Mesendoderm (in vitro differentiated cells): Measurements from ENCODE around the gene RHOU.

Source experiments
- DNase-seq: peaks from one replicate; pipeline ENCODE4 v3.0.0; 2013
- H2AK5ac ChIP-seq: 2 replicates; pipeline ENCODE4 v1.6.1; 2013; ENCODE audit warnings: low read length, inconsistent platforms
- H2BK120ac ChIP-seq: 2 replicates; pipeline ENCODE4 v1.6.1; 2013; ENCODE audit warnings: low read depth, mild to moderate bottlenecking, low read length, moderate library complexity, mixed read lengths
- H2BK15ac ChIP-seq: replicated peaks from 2 replicates; pipeline ENCODE4 v1.6.1; 2013; ENCODE audit warnings: low read depth, mild to moderate bottlenecking, moderate library complexity
- H2BK5ac ChIP-seq: 2 replicates; pipeline ENCODE4 v1.6.1; 2013; ENCODE audit warnings: low read length, inconsistent platforms
- H3K18ac ChIP-seq: 2 replicates; pipeline ENCODE4 v1.6.1; 2013; ENCODE audit warnings: mild to moderate bottlenecking, low read length, mixed read lengths
- H3K23ac ChIP-seq: one replicate; pipeline ENCODE4 v1.6.1; 2013; ENCODE audit warnings: low read length
- H3K27ac ChIP-seq: 2 replicates; pipeline ENCODE4 v1.5.1; 2013; ENCODE audit warnings: low read depth, mild to moderate bottlenecking, inconsistent platforms, low read length, moderate library complexity
- H3K27me3 ChIP-seq: 2 replicates; pipeline ENCODE4 v1.6.1; 2013; ENCODE audit warnings: low read length, control low read depth, mild to moderate bottlenecking, inconsistent platforms; ENCODE audit not compliant: insufficient read depth, poor library complexity
- H3K36me3 ChIP-seq: 2 replicates; pipeline ENCODE4 v1.6.1; 2013; ENCODE audit warnings: low read length, inconsistent platforms; ENCODE audit not compliant: control insufficient read depth, insufficient read depth
- H3K4ac ChIP-seq: one replicate; pipeline ENCODE4 v1.6.1; 2013; ENCODE audit warnings: low read depth, mild to moderate bottlenecking, low read length, moderate library complexity
- H3K4me1 ChIP-seq: 2 replicates; pipeline ENCODE4 v1.6.1; 2013; ENCODE audit warnings: low read depth, low read length, inconsistent platforms; ENCODE audit not compliant: control insufficient read depth
- H3K4me2 ChIP-seq: 2 replicates; pipeline ENCODE4 v1.6.1; 2013; ENCODE audit warnings: low read length
- H3K4me3 ChIP-seq: 2 replicates; pipeline ENCODE4 v1.5.1; 2013; ENCODE audit warnings: mild to moderate bottlenecking, low read length
- H3K56ac ChIP-seq: one replicate; pipeline ENCODE4 v1.6.1; 2013; ENCODE audit warnings: low read length
- H3K79me1 ChIP-seq: 2 replicates; pipeline ENCODE4 v1.6.1; 2013; ENCODE audit warnings: low read length, inconsistent platforms
- H3K79me2 ChIP-seq: 2 replicates; pipeline ENCODE4 v1.6.1; 2013; ENCODE audit warnings: mild to moderate bottlenecking, low read length; ENCODE audit not compliant: control insufficient read depth, insufficient read depth
- H3K9ac ChIP-seq: 2 replicates; pipeline ENCODE4 v1.6.1; 2013; ENCODE audit warnings: low read length, inconsistent platforms
- H4K5ac ChIP-seq: one replicate; pipeline ENCODE4 v1.6.1; 2013; ENCODE audit warnings: low read length
- H4K8ac ChIP-seq: one replicate; pipeline ENCODE4 v1.6.1; 2013; ENCODE audit warnings: low read depth, mild to moderate bottlenecking, control low read depth, low read length, moderate library complexity
- WGBS: extraction: QIAGEN DNeasy Blood & Tissue Kit; methylation state at CpG from one replicate; pipeline ENCODE4 v1.1.7; 2013; ENCODE audit warnings: low lambda C conversion rate, missing lambda C conversion rate; ENCODE audit not compliant: insufficient coverage; ENCODE audit errors: extremely low coverage; 5-methylcytosine and 5-hydroxymethylcytosine counted together

Gene RHOU

GRCh38 chr1:228763561-228763960, 28.3 kb downstream of the RHOU start:
- H3K4me1 ChIP-seq, result no peaks in the 10 kb centered on the region
- no CpG with 5 or more reads among the region's 3 CpGs for WGBS
- no peak overlapping the region for H3K23ac ChIP-seq
- no peak overlapping the region for H4K5ac ChIP-seq
- no peaks in the 10 kb centered on the region for H3K79me2 ChIP-seq
- H3K27me3 ChIP-seq, result no peaks in the 10 kb centered on the region
- no peak overlapping the region for H4K8ac ChIP-seq
- no peak overlapping the region for H2BK15ac ChIP-seq
- no peaks in the 10 kb centered on the region for H3K79me1 ChIP-seq
- H3K56ac ChIP-seq, result no peak overlapping the region
- no peak for DNase-seq
- no peak overlapping the region for H3K4ac ChIP-seq
- H2BK5ac ChIP-seq, result no peak overlapping the region
- H2BK120ac ChIP-seq, result no peak overlapping the region
- H3K18ac ChIP-seq, result no peak overlapping the region
- H3K9ac ChIP-seq, result no peak overlapping the region
- no peak overlapping the region for H3K27ac ChIP-seq
- H3K4me2 ChIP-seq, result no peak overlapping the region
- H3K4me3 ChIP-seq, result no peak overlapping the region
- H3K36me3 ChIP-seq, result no peaks in the 10 kb centered on the region
- no peak overlapping the region for H2AK5ac ChIP-seq

- WGBS, result no CpG with 5 or more reads among the region's 8 CpGs
- Histone ChIP-seq H3K27me3 (no peaks in the 10 kb centered on the region), H3K56ac (no peak overlapping the region), H3K4me3 (no peak overlapping the region), H3K4ac (no peak overlapping the region), H4K8ac (no peak overlapping the region), H2BK120ac (no peak overlapping the region), H3K27ac (no peak overlapping the region), H3K4me1 (no peaks in the 10 kb centered on the region), H3K79me2 (no peaks in the 10 kb centered on the region), H3K9ac (no peak overlapping the region), H4K5ac (no peak overlapping the region), H3K36me3 (no peaks in the 10 kb centered on the region), H3K18ac (no peak overlapping the region), H3K23ac (no peak overlapping the region), H3K79me1 (no peaks in the 10 kb centered on the region), H2BK5ac (no peak overlapping the region), H2AK5ac (no peak overlapping the region), H3K4me2 (no peak overlapping the region), H2BK15ac (no peak overlapping the region)
- DNase-seq, result no peak
These were observed 30.1 kb downstream of the RHOU start for GRCh38 chr1:228765168-228765946.

- H2BK5ac ChIP-seq, result no peak overlapping the region
- no peaks in the 10 kb centered on the region for H3K79me2 ChIP-seq
- no peak overlapping the region for H3K56ac ChIP-seq
- H2BK120ac ChIP-seq, result no peak overlapping the region
- H3K23ac ChIP-seq, result no peak overlapping the region
- no peak overlapping the region for H3K4me2 ChIP-seq
- no peak overlapping the region for H2AK5ac ChIP-seq
- no peak overlapping the region for H3K4me3 ChIP-seq
- no peak overlapping the region for H4K5ac ChIP-seq
- no peak overlapping the region for H3K4ac ChIP-seq
- DNase-seq, result no peak
- no CpG with 5 or more reads among the region's 3 CpGs for WGBS
- no peak overlapping the region for H2BK15ac ChIP-seq
- no peak overlapping the region for H3K9ac ChIP-seq
- H3K36me3 ChIP-seq, result no peaks in the 10 kb centered on the region
- H4K8ac ChIP-seq, result no peak overlapping the region
- H3K27me3 ChIP-seq, result no peaks in the 10 kb centered on the region
- H3K4me1 ChIP-seq, result no peaks in the 10 kb centered on the region
- H3K18ac ChIP-seq, result no peak overlapping the region
- H3K27ac ChIP-seq, result no peak overlapping the region
- H3K79me1 ChIP-seq, result no peaks in the 10 kb centered on the region
These were observed 31.5 kb downstream of the RHOU start for GRCh38 chr1:228766788-228767187.

- DNase-seq, result no peak
- Histone ChIP-seq H3K27ac (no peak overlapping the region), H3K4ac (no peak overlapping the region)
These were observed 32.5 kb downstream of the RHOU start for GRCh38 chr1:228767636-228768354.

GRCh38 chr1:228768355-228769000, 33.2 kb downstream of the RHOU start:
- no peaks in the 10 kb centered on the region for H3K79me2 ChIP-seq
- no peak overlapping the region for H3K9ac ChIP-seq
- no peak overlapping the region for H3K4me2 ChIP-seq
- H4K5ac ChIP-seq, result no peak overlapping the region
- H3K56ac ChIP-seq, result no peak overlapping the region
- H3K27me3 ChIP-seq, result no peaks in the 10 kb centered on the region
- H3K18ac ChIP-seq, result no peak overlapping the region
- no peaks in the 10 kb centered on the region for H3K79me1 ChIP-seq
- WGBS, result no CpG with 5 or more reads among the region's 12 CpGs
- no peak overlapping the region for H3K23ac ChIP-seq
- H3K4me1 ChIP-seq, result no peaks in the 10 kb centered on the region
- no peak for DNase-seq
- no peak overlapping the region for H2AK5ac ChIP-seq
- H2BK5ac ChIP-seq, result no peak overlapping the region
- no peak overlapping the region for H2BK120ac ChIP-seq
- no peak overlapping the region for H2BK15ac ChIP-seq
- H3K4me3 ChIP-seq, result no peak overlapping the region
- H4K8ac ChIP-seq, result no peak overlapping the region
- H3K4ac ChIP-seq, result no peak overlapping the region
- no peak overlapping the region for H3K27ac ChIP-seq
- no peaks in the 10 kb centered on the region for H3K36me3 ChIP-seq

More at GRCh38 chr1:228767636-228768354, 32.5 kb downstream of the RHOU start:
- Histone ChIP-seq H2BK15ac (no peak overlapping the region), H3K79me1 (no peaks in the 10 kb centered on the region), H3K23ac (no peak overlapping the region), H3K36me3 (no peaks in the 10 kb centered on the region), H3K9ac (no peak overlapping the region), H2BK120ac (no peak overlapping the region), H3K79me2 (no peaks in the 10 kb centered on the region), H2AK5ac (no peak overlapping the region), H3K4me3 (no peak overlapping the region), H3K4me1 (no peaks in the 10 kb centered on the region), H3K56ac (no peak overlapping the region), H4K5ac (no peak overlapping the region), H3K27me3 (no peaks in the 10 kb centered on the region), H4K8ac (no peak overlapping the region), H3K4me2 (no peak overlapping the region), H3K18ac (no peak overlapping the region), H2BK5ac (no peak overlapping the region)
- WGBS, result no CpG with 5 or more reads among the region's 6 CpGs
